Neural crest cell (in vitro differentiated cells): ENCODE measurements around the gene CBX3. TPM values are rescaled to one million over a fixed set of nuclear protein-coding genes. Genes with fewer than 3 reads are reported as not detected.

Source experiments
- DNase-seq: peaks from one replicate; pipeline ENCODE4 v3.0.0; 2021; ENCODE audit warnings: low read depth, mixed read lengths, low spot score
- H3K27ac Mint-ChIP-seq: one replicate; pipeline ENCODE4 v1.8.0; 2021; ENCODE audit warnings: mild to moderate bottlenecking, mixed read lengths; ENCODE audit not compliant: unreplicated experiment
- H3K27me3 Mint-ChIP-seq: 2 replicates; pipeline ENCODE4 v1.8.0; 2021; ENCODE audit warnings: low read depth, mild to moderate bottlenecking, mixed read lengths
- H3K36me3 Mint-ChIP-seq: 2 replicates; pipeline ENCODE4 v1.8.0; 2021; ENCODE audit warnings: low read depth, mild to moderate bottlenecking, mixed read lengths
- H3K4me1 Mint-ChIP-seq: 2 replicates; pipeline ENCODE4 v1.8.0; 2021; ENCODE audit warnings: mixed read lengths
- H3K4me3 Mint-ChIP-seq: one replicate; pipeline ENCODE4 v1.8.0; 2021; ENCODE audit warnings: mild to moderate bottlenecking, mixed read lengths
- H3K9me3 Mint-ChIP-seq: 2 replicates; pipeline ENCODE4 v1.8.0; 2021; ENCODE audit warnings: mixed read lengths
- CTCF ChIP-seq: fragments of 200-600 bp; sonication (generic); conservative IDR thresholded peaks from 2 replicates; pipeline ENCODE4 v1.5.0; 2021; ENCODE audit warnings: antibody characterized with exemption, mild to moderate bottlenecking
- total RNA-seq: library from RNA; stranded (reverse); gene quantifications from 2 replicates; pipeline ENCODE4 v1.2.1, GENCODE V29; 2021

The CBX3 gene
- total RNA-seq, 1 donor from 2014 or later = 293 TPM

- Mint-ChIP-seq H3K9me3 (peaks cover 2% of the 10 kb centered on the region), H3K4me3 (peak overlapping the region; percentile 52), H3K4me1 (peaks cover 54% of the 10 kb centered on the region), H3K27ac (no peak overlapping the region), H3K36me3 (peaks cover 42% of the 10 kb centered on the region), H3K27me3 (peaks cover 36% of the 10 kb centered on the region)
- DNase-seq = no peak
- no peak for TF ChIP-seq CTCF
These were observed 15.7 kb upstream of the CBX3 start for GRCh38 chr7:26185844-26186180.

DNA sequence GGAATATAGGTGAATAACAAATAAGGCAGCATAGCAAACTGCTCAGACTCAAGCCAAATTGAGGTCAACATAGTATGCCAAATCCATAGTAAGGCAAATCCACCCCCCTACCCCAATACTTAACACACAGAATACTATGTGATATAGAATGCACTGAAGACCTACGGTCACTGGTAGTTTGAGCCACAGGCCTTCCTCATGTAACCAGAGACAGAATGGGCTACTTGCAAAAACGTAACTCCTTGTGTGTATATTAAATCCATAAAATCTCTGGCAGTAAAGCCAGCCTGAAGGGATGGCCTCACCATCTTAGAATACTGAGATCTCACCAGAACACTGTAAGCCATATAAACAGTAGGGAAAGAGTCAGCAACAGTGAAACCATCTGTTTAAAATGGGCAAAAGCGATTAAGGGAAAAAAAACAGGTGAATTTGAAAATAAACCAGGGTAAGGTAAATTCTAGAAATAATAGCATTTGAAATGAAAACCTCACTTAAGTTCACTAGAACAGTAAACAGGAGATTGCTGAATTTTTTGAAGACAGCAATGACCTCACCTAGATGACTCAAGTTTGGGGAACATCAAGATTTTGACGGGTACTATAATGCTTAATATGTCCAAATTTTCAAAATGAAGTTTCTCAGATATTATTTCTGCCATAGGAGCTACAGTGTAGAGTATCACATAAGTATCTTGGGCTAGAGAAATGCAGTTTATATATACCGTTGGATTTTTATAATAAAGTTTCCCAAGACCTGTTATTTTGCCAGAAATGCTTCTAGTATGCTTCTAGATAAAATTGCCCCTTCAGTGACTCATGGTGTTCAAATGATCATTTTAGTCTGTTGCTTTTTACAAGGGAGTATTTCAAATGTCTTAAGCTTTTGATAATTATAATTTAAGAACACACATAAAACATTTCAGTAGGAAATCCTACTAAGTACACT is 14.9 kb upstream of the CBX3 start:
- Mint-ChIP-seq H3K27ac (no peak overlapping the region), H3K27me3 (peaks cover 35% of the 10 kb centered on the region), H3K36me3 (peaks cover 48% of the 10 kb centered on the region), H3K4me3 (peak overlapping the region; percentile 74), H3K9me3 (peaks cover 2% of the 10 kb centered on the region), H3K4me1 (peaks cover 58% of the 10 kb centered on the region)
- no peak for TF ChIP-seq CTCF
- no peak for DNase-seq

GRCh38 chr7:26187380-26188205 is 14.0 kb upstream of the CBX3 start:
- no peak for DNase-seq
- Mint-ChIP-seq H3K4me3 (peak overlapping the region; percentile 74), H3K27me3 (peaks cover 39% of the 10 kb centered on the region), H3K4me1 (peaks cover 67% of the 10 kb centered on the region), H3K36me3 (peaks cover 56% of the 10 kb centered on the region), H3K9me3 (peaks cover 2% of the 10 kb centered on the region), H3K27ac (no peak overlapping the region)
- no peak for TF ChIP-seq CTCF

DNA sequence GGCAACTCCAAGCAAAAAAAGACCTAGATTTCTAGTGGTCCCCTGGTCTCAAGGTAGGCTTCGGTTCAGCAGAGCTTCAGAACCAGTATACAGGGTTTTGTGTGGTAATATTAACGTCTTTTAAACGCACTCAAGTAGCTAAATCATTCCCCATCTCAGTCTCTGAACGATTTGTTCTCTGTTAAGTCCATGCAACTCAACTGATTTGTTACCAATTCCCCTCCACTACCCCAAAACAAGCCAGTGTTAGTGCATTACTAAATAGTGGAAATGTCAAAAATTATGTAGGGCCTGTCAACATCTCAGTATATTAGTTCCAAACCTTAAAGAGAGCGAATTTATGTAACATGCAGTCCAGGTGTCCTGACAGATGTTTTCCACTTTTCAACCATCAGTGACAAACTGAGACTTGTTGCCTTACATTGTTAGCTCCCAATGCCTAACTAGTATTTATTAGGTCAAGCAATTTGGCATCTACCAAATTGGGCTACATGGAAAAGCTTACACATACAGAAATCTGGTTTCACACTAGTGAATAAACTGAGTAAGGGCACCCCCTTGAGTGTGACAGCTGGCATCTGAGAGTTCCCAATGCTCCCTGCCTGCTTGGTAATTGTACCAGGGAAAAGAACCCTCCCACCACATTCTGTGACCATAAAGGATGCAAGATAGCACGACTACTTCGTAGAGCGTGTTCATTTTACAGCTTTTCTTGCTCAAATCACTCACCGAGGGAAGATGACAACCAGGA is 13.2 kb upstream of the CBX3 start:
- Mint-ChIP-seq H3K27ac (no peak overlapping the region), H3K36me3 (peaks cover 64% of the 10 kb centered on the region), H3K4me1 (peaks cover 75% of the 10 kb centered on the region), H3K4me3 (peak overlapping the region; percentile 63), H3K27me3 (peaks cover 47% of the 10 kb centered on the region), H3K9me3 (peaks cover 2% of the 10 kb centered on the region)
- no peak for DNase-seq
- TF ChIP-seq CTCF = no peak

- Mint-ChIP-seq H3K27me3 (peaks cover 52% of the 10 kb centered on the region), H3K9me3 (peaks cover 2% of the 10 kb centered on the region), H3K36me3 (peaks cover 71% of the 10 kb centered on the region), H3K4me1 (peaks cover 77% of the 10 kb centered on the region), H3K4me3 (peak overlapping the region; percentile 63), H3K27ac (no peak overlapping the region)
- DNase-seq = no peak
- no peak for TF ChIP-seq CTCF
These were observed 12.5 kb upstream of the CBX3 start for GRCh38 chr7:26188957-26189541.
